WI38 (cell line): ENCODE results near the gene C12orf75.

Experiments
- H3K4me3 ChIP-seq: 2 replicates; pipeline ENCODE4 v1.5.1; 2011; ENCODE audit warnings: low read depth, mild to moderate bottlenecking, control low read depth, low read length
- CTCF ChIP-seq: IDR thresholded peaks from 2 replicates; pipeline ENCODE4 v1.5.1; 2012; ENCODE audit warnings: low read depth, mild to moderate bottlenecking, control low read depth, low read length

C12orf75 gene

DNA sequence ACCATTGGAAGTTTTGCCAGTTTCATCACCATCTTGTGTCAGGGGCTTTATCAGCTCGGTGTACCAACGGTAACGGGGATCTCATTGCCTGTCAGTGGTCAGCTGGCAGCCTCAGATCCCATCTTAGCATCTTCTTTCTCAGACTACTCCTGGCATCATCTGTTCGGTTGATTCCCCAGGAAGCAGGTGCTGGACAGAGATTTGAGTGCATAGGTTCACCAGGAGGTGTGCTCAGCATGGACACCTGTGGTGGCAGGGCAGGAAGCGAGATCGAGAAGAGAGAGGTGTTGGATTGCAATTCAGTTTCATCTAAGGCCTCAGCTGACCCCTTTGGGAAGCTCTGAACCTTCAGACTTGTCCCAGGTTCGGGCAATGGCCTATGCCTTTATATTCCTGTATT lies 76.0 kb downstream of the C12orf75 start:
- no peak for TF ChIP-seq CTCF
- no peak overlapping the region for H3K4me3 ChIP-seq

DNA sequence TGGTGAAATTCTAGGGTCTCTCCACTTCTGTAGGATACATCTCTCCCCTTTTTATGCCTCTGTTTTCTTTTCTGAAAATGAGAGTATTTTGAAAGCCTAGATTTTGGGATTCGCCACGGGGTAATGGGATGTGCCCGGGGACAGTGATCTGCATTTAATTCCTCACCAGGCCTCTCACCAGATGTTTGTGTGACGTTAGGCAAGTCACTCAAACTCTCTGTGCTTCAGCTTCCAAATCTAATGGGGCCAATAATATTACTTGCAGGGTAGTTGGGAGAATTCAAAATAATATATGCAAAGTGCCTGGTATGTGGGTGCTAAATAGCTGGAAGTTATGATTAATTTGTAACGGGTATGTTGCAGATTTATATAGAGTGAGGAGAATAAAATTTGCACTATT lies 78.8 kb downstream of the C12orf75 start:
- no peak for TF ChIP-seq CTCF

GRCh38 chr12:105409801-105410471 lies 79.4 kb downstream of the C12orf75 start:
- no peak for TF ChIP-seq CTCF
- H3K4me3 ChIP-seq, result no peak overlapping the region

More for the DNA sequence above, 78.8 kb downstream of the C12orf75 start:
- H3K4me3 ChIP-seq, result no peak overlapping the region

GRCh38 chr12:105413911-105414487 lies 83.5 kb downstream of the C12orf75 start:
- TF ChIP-seq CTCF, result no peak

DNA sequence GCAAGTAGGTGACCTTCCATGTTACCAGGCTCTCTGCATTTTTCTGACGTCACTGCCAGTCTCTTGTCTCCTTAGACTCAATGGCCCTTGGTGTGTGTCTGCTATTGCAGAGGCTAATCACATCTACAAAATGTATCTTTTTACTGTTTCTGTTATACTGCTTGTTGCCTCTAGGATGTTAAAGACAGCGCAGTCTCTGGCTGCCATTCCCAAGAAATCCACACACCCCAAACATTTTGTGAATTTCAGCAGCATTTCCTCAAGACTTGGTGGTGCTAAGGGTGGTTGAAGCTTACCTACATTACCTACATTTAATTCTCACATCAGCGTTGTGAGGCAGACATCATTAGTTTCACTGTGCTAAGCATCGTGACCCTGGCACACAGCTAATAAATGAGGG lies 87.2 kb downstream of the C12orf75 start:
- H3K4me3 ChIP-seq, result no peak overlapping the region
- TF ChIP-seq CTCF, result no peak

More at GRCh38 chr12:105413911-105414487, 83.5 kb downstream of the C12orf75 start:
- no peak overlapping the region for H3K4me3 ChIP-seq

DNA sequence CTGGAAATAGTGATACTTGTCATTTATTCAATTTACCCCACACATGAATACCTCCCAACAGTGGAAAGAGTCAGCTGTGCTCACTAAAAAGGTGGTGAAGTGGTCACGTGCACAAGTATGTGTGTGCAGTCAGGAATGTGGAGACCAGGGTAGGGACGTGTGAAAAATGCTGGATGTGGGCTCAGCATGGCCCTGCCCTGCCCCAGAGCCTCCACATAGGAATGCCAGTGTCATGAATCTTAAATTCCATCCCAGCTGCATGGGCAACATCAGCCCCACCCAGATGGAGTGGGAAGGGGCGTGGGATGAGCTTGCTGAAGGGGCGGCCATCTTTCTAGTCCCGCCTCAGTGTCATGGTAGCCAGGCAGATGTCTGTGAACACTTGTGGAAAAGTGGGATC lies 87.7 kb downstream of the C12orf75 start:
- TF ChIP-seq CTCF, result no peak
- H3K4me3 ChIP-seq, result no peak overlapping the region

DNA sequence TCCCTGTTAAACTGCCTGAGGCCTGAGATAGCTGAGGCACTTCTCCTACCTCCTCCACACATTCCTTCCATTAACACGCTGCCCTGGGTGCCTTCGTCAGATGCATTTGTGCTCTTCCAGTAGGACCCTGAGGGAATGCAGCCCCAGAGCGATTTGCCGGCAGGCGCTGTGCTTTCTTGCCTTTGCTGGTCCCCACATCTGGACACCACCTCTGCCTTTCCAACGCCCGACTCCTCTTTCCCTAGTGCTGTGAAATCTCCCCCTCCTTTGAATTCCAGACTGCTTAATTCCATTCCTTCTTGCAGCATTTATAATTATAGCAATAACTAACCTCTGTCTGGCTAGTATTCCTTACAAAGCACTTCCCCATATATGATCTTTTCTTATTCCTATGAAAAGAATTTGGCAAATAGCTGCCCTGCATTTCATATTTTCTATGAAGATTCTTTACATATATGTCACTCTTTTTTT lies 88.4 kb downstream of the C12orf75 start:
- no peak for TF ChIP-seq CTCF

More for the DNA sequence above, 88.4 kb downstream of the C12orf75 start:
- H3K4me3 ChIP-seq, result no peak overlapping the region
